Colonic mucosa (tissue), 4 donors: Measurements from ENCODE around the gene CFAP74. TPM values are rescaled to one million over a fixed set of nuclear protein-coding genes. Genes with fewer than 3 reads are reported as not detected.

Experiments used
- DNase-seq: peaks from one replicate; pipeline ENCODE4 v3.0.0-alpha.2; 2020
- H3K27ac ChIP-seq: fragments of 200-600 bp; one replicate; pipeline ENCODE4 v1.8.0; 2021
- H3K27me3 ChIP-seq: fragments of 200-600 bp; one replicate; pipeline ENCODE4 v1.8.0; 2021
- H3K36me3 ChIP-seq: fragments of 200-600 bp; one replicate; pipeline ENCODE4 v1.8.0; 2021
- H3K4me1 ChIP-seq: fragments of 200-600 bp; one replicate; pipeline ENCODE4 v1.8.0; 2021; ENCODE audit warnings: mild to moderate bottlenecking
- H3K4me3 ChIP-seq: fragments of 200-600 bp; one replicate; pipeline ENCODE4 v1.8.0; 2021
- H3K9ac ChIP-seq, 2 donors: one replicate each; pipeline ENCODE4 v1.7.0; 2013; ENCODE audit warnings: control low read depth in 2 of 2, low read depth in 2 of 2, low read length in 2 of 2
- H3K9me3 ChIP-seq: fragments of 200-600 bp; one replicate; pipeline ENCODE4 v1.8.0; 2021
- intact Hi-C: fragments of 100-400 bp; cut with DNase I; formaldehyde crosslinking; loops from one replicate; pipeline ENCODE4 v1.14.1; 2022
- total RNA-seq, 2 donors: library from RNA; stranded (reverse); fragmentation: NEBNext Ultra II Directional in 1 of 2; extraction: Animal tissue kit (Norgen Biotek cat#: 25700) in 1 of 2; gene quantifications; one replicate each; pipeline ENCODE4 v1.2.1, GENCODE V29; 2021
- TF ChIP-seq, protein P1 (sequence below): fragments of 200-600 bp; IDR thresholded peaks from one replicate; pipeline ENCODE4 v1.8.0; 2022; ENCODE audit warnings: antibody characterized with exemption, mild to moderate bottlenecking
- donor health status: healthy.
- donor health status: DM: no; HTN: no; CAD: no.
- donor health status: DM: no; HTN: no; CAD: no.

CFAP74 gene
- total RNA-seq, 2 donors from 2014 or later, result 0.10 to 0.16 TPM

DNA sequence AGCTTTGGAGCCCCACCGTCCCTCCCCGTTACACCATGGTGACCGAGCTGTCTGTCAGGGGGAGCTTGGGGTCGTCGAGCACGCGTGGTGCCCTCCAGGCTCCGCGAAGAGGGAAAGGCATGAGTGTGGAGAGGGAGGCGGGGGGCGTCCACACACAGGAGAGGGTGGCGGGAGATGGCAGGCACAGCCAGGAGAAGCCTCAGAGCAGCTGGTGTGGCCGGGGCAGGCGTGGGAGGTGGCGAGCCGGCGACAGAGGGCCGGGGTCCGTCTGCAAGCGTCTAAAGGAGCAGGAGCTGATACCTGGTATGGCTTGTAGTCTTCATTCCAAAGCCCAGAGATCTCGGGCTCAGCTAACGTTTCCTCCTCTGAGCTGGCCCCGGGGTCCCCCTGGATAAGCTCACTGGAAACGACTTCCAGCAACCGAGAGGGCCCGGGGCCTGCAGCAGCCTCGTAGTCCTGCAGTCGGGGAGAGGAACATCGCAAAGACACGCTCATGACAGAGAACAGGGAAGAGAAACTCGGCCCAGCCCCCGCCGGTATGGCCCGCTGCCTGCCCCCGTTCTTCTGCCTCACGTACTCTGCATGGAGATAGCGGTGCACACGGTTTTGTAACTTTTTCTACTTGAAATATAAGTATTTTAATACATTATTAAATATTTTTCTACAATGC lies 37.4 kb downstream of the CFAP74 start:
- no peak for DNase-seq
- intact Hi-C loops, result loop anchor here (10.0 kb wide), 1 partner anchor 209 kb away; no protein-coding TSS in a partner anchor
- Histone ChIP-seq H3K36me3 (no peaks in the 10 kb centered on the region), H3K4me3 (no peak overlapping the region), H3K9ac (no peak overlapping the region), H3K27me3 (peaks cover 3% of the 10 kb centered on the region), H3K4me1 (no peaks in the 10 kb centered on the region), H3K9me3 (no peaks in the 10 kb centered on the region), H3K27ac (no peak overlapping the region)
- TF ChIP-seq, protein P1, sequence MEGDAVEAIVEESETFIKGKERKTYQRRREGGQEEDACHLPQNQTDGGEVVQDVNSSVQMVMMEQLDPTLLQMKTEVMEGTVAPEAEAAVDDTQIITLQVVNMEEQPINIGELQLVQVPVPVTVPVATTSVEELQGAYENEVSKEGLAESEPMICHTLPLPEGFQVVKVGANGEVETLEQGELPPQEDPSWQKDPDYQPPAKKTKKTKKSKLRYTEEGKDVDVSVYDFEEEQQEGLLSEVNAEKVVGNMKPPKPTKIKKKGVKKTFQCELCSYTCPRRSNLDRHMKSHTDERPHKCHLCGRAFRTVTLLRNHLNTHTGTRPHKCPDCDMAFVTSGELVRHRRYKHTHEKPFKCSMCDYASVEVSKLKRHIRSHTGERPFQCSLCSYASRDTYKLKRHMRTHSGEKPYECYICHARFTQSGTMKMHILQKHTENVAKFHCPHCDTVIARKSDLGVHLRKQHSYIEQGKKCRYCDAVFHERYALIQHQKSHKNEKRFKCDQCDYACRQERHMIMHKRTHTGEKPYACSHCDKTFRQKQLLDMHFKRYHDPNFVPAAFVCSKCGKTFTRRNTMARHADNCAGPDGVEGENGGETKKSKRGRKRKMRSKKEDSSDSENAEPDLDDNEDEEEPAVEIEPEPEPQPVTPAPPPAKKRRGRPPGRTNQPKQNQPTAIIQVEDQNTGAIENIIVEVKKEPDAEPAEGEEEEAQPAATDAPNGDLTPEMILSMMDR, result no peak

DNA sequence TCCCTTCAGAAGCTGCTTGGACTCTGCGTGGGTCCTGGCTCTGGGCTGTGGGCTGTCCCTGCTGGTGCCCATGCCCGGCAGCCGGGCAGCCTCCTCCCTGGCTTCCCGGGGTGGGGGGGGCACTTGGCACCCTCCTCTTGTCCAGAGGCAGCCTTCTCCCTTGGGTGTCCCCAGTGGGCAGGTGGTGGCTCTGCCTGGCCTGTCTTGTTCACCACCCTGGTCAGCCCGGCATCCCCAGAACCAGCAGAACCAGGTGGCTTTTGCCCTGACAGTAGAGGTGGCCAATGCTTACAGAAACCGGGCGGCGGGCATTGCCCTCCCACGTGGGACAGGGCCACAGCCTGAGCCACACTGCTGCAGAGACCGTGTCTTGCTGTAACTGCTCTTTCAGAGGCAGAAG lies 38.0 kb downstream of the CFAP74 start:
- H3K36me3 ChIP-seq, result no peaks in the 10 kb centered on the region
- peaks cover 3% of the 10 kb centered on the region for H3K27me3 ChIP-seq
- no peaks in the 10 kb centered on the region for H3K4me1 ChIP-seq
- no peak for DNase-seq
- H3K4me3 ChIP-seq, result no peak overlapping the region
- TF ChIP-seq, protein P1, result no peak
- H3K9me3 ChIP-seq, result no peaks in the 10 kb centered on the region
- H3K9ac ChIP-seq, result no peak overlapping the region
- no peak overlapping the region for H3K27ac ChIP-seq
- intact Hi-C loops, result loop anchor here (10.0 kb wide), 1 partner anchor 209 kb away; no protein-coding TSS in a partner anchor

DNA sequence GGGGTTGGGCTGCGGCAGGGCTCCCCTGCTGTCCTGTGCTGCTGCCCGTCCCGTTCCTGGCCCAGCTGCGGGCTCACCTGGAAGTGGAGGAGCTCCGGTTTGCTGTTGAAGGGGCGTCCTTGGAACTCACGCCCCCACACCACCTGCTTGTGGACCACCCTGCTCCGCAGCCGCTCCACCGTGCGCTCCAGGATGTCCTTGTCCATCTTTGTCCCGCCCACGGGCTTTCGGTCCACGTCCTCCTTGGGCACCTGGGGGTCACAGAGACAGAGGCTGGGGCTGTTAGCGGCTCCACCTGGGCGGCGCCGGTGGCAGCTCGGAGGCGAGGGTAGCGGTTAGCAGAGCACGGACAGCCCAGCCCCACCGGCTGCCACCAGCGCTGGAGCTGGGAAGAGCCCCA lies 38.8 kb downstream of the CFAP74 start:
- Histone ChIP-seq H3K4me1 (no peaks in the 10 kb centered on the region), H3K9me3 (no peaks in the 10 kb centered on the region), H3K27ac (no peak overlapping the region), H3K9ac (no peak overlapping the region), H3K27me3 (peaks cover 3% of the 10 kb centered on the region), H3K4me3 (no peak overlapping the region), H3K36me3 (no peaks in the 10 kb centered on the region)
- TF ChIP-seq, protein P1, result no peak
- intact Hi-C loops, result loop anchor here (5.0 to 10.0 kb wide), 2 partner anchors 72 to 210 kb away; no protein-coding TSS in a partner anchor
- DNase-seq, result no peak

DNA sequence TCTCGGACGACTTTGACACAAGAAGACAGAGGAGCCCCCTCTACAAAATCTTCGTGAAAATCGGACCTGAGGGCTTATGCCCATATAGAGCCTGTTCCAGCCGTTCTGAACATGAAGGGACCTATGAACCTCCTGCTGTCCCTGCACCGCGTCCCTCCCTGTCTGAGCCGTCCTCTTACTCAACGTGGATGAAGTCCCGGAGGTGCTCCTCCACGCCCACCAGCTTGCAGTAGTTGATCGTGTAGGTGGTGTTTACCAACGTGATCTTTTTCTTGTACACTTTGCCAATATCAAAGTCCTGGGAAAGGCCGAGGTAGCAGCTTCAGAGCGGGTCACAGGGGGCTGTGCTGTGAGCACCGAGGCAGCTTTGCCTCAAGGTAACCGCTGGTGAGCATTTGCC lies 40.0 kb downstream of the CFAP74 start:
- intact Hi-C loops, result loop anchor here (5.0 to 10.0 kb wide), 2 partner anchors 74 to 211 kb away; no protein-coding TSS in a partner anchor
- H3K27me3 ChIP-seq, result peaks cover 3% of the 10 kb centered on the region
- H3K4me1 ChIP-seq, result no peaks in the 10 kb centered on the region
- TF ChIP-seq, protein P1, result no peak
- no peak overlapping the region for H3K4me3 ChIP-seq
- no peak for DNase-seq
- H3K9ac ChIP-seq, result no peak overlapping the region
- no peaks in the 10 kb centered on the region for H3K9me3 ChIP-seq
- no peaks in the 10 kb centered on the region for H3K36me3 ChIP-seq
- H3K27ac ChIP-seq, result no peak overlapping the region

DNA sequence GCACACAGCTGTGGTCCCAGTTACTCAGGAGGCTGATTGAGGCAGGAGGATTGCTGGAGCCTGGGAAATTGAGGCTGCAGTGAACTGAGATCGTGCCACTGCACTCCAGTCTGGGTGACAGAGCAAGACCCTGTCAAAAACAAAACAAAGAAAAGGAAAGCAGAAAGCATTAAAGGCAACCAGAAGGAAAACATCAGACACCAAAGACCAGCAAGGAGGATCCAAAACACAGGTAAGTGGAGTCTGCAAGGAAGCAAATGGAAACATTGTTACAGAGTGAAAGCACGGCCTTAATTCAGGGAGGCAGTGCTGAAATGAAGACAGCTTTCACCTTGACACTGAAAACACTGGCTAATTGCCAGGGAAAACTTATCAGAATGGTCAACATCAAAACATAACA lies 40.8 kb downstream of the CFAP74 start:
- TF ChIP-seq, protein P1, result no peak
- H3K9ac ChIP-seq, result no peak overlapping the region
- H3K27ac ChIP-seq, result no peak overlapping the region
- no peaks in the 10 kb centered on the region for H3K36me3 ChIP-seq
- peaks cover 3% of the 10 kb centered on the region for H3K27me3 ChIP-seq
- intact Hi-C loops, result loop anchor here (5.0 to 10.0 kb wide), 2 partner anchors 75 to 212 kb away; no protein-coding TSS in a partner anchor
- no peaks in the 10 kb centered on the region for H3K4me1 ChIP-seq
- no peaks in the 10 kb centered on the region for H3K9me3 ChIP-seq
- no peak overlapping the region for H3K4me3 ChIP-seq
- no peak for DNase-seq
